Activated CD4-positive, alpha-beta T cell treated with anti-CD3 and anti-CD28 coated beads, Interleukin-2, amount 50 U/mL, for 1 hour (primary cell): ENCODE results near the gene MMS19.
"Not testable (repeated sequence)": the region's sequence is repeated elsewhere in the genome, so short reads cannot be mapped to it uniquely, and the experiment has no call there.

Source experiments
- DNase-seq: peaks from one replicate; pipeline ENCODE4 v3.0.0-alpha.2; 2020

Gene MMS19

GRCh38 chr10:97459933-97460332 lies 38.3 kb downstream of the MMS19 start:
- no peak for DNase-seq

- no peak for DNase-seq
These were observed 39.1 kb downstream of the MMS19 start for GRCh38 chr10:97459111-97459510.

- no peak for DNase-seq
These were observed 41.5 kb downstream of the MMS19 start for GRCh38 chr10:97456686-97457065.

GRCh38 chr10:97456034-97456685 lies 42.1 kb downstream of the MMS19 start:
- DNase-seq, result no peak

GRCh38 chr10:97454330-97455036 lies 43.7 kb downstream of the MMS19 start:
- no peak for DNase-seq

- DNase-seq, result no peak
These were observed 45.9 kb downstream of the MMS19 start for GRCh38 chr10:97452352-97452751.

- no peak for DNase-seq
These were observed 46.6 kb downstream of the MMS19 start for GRCh38 chr10:97451605-97452004.

GRCh38 chr10:97450828-97451227 lies 47.4 kb downstream of the MMS19 start:
- DNase-seq, result no peak

GRCh38 chr10:97445722-97446639 lies 52.2 kb downstream of the MMS19 start, which contains the start of the genes EXOSC1 and ZDHHC16:
Gene EXOSC1, minus strand, starts transcription at chr10:97446006. Its CDS starts 21 bp downstream, at chr10:97445985.
Gene ZDHHC16, plus strand, starts transcription at chr10:97446175. Its CDS starts 5,501 bp downstream, at chr10:97451676.
- peak; percentile 85 for DNase-seq

- no peak for DNase-seq
These were observed 52.9 kb downstream of the MMS19 start for GRCh38 chr10:97445357-97445721.

GRCh38 chr10:97444212-97444611 lies 54.0 kb downstream of the MMS19 start:
- no peak for DNase-seq

GRCh38 chr10:97442277-97442676 lies 55.9 kb downstream of the MMS19 start:
- no peak for DNase-seq

GRCh38 chr10:97435211-97435610 lies 63.0 kb downstream of the MMS19 start:
- no peak for DNase-seq

GRCh38 chr10:97434557-97434956 lies 63.7 kb downstream of the MMS19 start:
- DNase-seq, result no peak

- no peak for DNase-seq
These were observed 64.2 kb downstream of the MMS19 start for GRCh38 chr10:97434055-97434454.

- DNase-seq, result peak; percentile 27
These were observed 69.6 kb downstream of the MMS19 start for GRCh38 chr10:97428572-97428981.

GRCh38 chr10:97427571-97428179 lies 70.5 kb downstream of the MMS19 start:
- DNase-seq, result no peak

GRCh38 chr10:97426776-97427570 lies 71.2 kb downstream of the MMS19 start:
- DNase-seq, result no peak

GRCh38 chr10:97425964-97426775 lies 72.1 kb downstream of the MMS19 start, which contains the start of gene PGAM1:
Gene PGAM1, plus strand, starts transcription at chr10:97426191. Its CDS starts 117 bp downstream, at chr10:97426308.
- peak; percentile 93 for DNase-seq

- not testable (repeated sequence) for DNase-seq
These were observed 74.5 kb downstream of the MMS19 start for GRCh38 chr10:97423757-97424098.

- no peak for DNase-seq
These were observed 81.7 kb downstream of the MMS19 start for GRCh38 chr10:97416565-97416964.
